T-helper 22 cell (primary cell): ENCODE data around the gene MDK.

Source experiments
- DNase-seq: peaks from one replicate; pipeline ENCODE4 v3.0.0-alpha.2; 2020; ENCODE audit warnings: low read depth

MDK gene

DNA sequence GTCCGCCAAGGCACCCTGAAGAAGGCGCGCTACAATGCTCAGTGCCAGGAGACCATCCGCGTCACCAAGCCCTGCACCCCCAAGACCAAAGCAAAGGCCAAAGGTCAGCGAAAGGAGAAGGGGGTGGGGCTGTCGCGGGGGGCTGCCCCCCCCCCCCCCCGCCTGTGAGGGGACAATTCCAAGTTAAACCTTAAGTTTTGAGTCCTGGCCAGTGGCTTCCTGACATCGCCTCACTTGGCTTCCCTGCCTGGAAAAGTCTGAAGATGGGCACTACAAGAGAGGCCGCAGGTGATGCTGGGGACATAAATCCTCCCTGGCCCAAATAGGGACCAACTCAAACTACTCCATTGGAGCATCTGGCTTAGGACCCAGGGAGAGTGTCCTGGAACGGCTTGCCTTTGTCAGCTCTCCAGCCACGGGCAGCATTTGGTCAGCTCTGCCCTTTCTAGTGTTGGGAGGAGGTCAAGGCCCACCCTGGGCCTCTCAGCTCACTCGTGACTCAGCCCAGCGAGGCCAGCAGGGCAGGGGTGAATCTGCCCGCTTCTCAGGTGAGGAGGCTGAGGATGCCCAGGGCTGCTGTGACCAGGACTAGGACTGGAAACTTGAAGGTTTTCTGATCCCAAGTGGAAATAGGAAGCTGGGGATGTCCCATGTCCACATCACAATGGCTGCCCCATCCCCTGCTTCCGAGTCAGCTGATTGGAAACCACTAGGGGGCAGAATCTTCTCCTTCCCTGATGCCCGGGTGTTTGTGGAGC is 1.4 kb downstream of the MDK start:
- no peak for DNase-seq

DNA sequence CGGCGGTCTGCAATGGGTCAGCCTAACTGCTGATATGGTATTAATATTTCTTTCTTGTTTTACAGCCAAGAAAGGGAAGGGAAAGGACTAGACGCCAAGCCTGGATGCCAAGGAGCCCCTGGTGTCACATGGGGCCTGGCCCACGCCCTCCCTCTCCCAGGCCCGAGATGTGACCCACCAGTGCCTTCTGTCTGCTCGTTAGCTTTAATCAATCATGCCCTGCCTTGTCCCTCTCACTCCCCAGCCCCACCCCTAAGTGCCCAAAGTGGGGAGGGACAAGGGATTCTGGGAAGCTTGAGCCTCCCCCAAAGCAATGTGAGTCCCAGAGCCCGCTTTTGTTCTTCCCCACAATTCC is 1.9 kb downstream of the MDK start:
- DNase-seq = no peak

DNA sequence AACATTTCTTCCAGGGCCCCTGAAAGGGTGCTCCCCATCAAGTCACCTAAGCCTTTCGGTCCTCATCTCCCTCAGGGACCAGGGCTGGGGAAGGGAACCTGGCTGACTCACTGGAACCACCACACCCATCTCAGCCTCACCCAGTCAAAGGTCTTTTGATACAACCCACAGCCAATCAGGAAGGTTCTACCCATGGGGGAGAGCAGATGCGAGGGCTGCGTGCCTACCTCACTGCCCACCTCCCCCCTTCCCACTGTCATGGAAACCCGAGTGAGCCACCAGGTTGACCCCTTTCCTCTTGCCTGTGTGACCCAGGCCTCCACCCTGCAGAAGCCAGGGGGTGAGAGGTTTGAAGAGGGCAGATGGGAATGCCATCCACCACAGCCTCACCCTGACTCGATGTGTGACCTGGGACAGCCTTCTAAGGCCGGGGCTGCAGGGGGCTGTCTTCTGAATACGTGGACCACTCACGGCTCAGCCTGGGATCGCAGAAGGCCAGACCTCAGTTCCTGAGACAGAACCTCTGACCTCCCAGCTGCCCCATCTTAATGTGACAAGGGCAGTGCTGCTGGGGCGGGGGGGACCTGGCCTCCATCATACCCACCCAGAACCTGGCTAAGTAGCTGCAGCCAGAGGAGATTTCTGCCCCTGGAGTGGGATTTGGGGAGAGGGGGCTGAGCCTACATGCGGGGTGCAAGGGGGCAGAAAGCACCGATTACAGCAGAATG is 2.7 kb downstream of the MDK start:
- DNase-seq = no peak

DNA sequence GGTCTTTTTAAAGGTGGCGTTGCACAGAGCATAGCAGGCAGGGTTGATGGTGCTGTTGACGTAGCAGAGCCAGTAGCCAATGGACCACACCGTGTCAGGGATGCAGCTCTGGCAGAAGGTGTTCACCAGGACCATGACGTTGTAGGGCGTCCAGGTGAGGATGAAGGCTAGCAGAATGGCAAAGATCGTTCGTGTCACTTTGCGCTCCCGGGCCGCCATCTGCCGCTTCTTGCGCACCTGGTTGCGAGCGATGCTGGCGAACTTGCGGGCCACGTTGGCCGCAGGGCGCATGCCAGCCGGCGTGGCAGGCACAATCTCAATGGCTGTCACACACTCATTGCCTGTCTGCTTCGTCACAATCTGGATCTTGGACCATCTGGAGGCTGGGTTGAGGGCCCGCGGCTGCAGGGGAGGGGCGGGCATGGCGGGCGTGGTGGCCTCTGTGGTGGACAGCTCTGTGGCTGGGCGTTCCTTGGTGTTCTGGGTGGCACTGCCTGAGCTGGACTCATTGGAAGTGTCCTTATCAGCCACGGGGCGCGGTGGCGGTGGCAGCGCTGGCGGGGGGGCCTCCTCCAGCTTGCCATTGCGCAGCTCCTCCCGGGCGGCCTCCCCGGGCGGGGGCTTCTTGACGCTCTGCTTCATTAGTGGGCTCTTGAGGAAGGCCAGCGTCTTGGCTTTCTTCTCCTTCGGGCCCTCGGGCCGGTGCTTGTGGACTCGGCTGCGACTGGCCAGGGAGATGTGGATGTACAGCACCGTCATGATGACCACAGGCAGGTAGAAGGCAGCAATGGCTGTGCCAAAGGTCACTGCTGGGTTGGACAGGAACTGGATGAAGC is 3.9 kb downstream of the MDK start:
- DNase-seq = no peak

DNA sequence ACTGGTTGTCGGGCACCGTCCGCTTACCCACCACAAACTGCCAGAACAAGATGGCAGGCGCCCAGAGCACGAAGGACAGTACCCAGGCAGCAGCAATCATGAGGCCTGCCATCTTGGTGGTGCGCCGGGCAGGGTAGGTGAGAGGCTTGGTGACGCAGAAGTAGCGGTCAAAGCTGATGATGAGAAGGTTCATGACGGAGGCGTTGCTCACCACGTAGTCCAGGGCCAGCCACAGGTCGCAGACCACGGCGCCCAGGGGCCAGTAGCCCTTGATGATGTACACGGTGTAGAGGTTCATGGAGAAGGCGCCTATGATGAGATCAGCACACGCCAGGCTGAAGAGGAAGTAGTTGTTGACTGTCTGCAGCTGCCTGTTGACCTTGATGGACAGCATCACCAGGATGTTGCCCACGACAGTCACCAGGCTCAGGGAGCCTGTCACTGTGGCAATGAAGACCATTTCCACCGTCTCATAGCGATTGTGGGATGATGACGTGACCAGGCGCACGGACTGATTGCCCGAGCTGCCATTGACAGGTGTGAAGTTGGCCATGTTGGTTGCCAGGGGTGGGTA is 4.6 kb downstream of the MDK start:
- DNase-seq = no peak

DNA sequence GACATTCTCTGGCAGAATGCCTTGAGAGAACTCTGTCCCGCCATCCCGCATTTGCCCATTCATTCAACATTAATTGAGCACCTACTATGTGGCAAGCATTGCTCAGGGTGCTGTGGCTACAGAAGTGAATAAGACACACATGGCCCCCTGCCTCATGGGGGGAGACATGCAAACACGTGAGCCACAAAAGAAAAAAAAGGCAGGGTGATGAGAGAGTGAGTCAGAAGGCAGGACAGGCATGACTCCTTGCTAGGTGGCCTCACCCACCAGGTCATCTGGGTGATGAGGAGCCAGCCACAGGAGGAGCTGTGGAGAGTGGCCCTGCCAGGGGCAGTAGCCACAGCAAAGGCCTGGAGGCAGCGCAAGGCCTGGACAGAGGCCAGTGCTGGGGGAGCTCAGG is 5.2 kb downstream of the MDK start:
- no peak for DNase-seq

DNA sequence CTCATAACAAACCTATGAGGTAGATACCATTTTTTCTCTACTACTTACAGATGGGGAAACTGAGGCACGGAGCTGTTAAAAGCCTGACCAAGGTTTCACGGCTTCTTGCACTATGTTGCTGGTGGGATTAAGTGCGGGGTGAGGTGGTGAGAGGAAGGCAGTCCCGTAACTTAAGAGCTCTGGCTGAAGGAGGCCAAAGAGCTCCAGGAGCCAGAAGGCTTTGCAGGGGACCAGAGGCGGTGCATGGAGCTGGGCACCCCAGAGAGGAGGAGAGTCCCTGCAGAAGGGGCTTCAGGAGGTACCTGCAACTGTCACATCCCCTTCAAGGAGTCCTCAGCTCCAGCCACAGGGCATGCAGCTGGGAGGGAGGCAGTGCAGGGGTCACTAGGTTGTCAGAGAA is 6.0 kb downstream of the MDK start:
- no peak for DNase-seq

DNA sequence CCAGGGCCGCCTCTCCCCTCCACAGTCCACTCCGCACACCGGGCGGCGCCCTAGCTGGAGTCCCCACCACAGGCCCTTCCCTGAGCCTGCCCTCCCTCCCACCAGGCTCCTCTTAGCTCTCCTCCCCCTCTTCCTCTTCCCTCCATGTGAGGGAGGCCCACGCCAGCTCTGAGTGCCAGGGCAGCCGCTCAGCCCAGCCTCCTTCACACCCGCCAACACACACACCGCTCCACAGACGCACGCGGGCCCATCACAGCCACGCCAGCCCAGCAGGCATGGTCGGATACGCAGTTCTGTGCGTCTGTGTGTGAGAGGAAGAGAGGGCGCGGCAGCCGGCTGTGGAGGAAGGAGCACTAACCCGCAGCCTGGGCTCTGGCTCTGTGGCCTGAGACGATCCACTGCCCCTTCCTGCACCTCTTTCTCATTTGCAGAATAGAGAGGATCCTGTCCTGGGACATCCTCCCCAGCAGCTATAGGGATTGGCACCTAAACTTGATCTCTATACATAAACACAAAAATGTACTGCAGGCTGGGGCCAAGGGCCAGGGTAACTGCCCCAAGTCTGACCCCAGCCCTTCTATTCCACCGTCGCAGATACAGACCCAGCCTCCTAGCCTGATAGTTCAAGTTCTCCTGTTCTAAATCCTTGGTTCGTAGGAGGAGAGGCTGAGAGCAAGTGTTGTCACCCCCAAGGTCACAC is 6.6 kb downstream of the MDK start:
- DNase-seq = no peak

DNA sequence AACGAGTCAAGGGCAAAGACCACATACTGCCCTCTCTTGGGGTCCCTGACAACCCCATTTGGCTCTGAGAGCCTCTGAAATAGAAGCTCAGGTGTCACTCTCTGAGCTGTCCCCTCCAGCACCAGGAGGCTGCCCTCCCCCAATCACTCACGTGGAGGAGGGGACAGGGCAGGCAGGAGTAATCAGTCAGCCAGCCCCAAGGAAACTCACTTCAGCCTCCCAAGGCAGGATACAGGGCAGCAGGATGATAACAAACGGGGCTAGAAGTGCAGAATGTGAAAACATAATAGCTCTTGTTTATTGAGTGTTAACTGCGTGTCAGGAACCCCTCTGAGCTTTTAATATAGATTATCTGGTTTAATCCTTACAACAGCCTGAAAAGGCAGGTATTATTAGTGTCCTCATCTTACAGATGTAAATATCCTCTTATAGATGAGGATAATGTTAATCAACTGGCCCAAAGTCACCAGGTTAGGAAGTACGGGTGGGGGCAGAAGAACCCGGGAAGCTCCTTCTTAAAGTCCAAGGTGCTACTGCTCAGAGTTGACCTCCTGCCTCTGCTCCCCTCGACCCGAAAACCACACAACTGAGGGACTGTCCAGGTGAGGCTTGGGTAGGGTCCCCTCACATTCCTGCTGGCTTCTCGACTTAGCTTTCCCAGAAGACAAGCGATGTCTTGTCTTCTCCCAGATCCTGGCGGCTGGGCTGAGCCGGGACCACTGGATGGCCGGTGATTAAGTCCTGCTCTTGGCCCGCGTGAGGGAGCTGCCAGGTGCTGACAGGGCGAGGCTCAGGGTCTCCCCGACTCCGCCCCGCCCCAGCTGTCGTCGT is 7.4 kb downstream of the MDK start:
- DNase-seq = no peak

DNA sequence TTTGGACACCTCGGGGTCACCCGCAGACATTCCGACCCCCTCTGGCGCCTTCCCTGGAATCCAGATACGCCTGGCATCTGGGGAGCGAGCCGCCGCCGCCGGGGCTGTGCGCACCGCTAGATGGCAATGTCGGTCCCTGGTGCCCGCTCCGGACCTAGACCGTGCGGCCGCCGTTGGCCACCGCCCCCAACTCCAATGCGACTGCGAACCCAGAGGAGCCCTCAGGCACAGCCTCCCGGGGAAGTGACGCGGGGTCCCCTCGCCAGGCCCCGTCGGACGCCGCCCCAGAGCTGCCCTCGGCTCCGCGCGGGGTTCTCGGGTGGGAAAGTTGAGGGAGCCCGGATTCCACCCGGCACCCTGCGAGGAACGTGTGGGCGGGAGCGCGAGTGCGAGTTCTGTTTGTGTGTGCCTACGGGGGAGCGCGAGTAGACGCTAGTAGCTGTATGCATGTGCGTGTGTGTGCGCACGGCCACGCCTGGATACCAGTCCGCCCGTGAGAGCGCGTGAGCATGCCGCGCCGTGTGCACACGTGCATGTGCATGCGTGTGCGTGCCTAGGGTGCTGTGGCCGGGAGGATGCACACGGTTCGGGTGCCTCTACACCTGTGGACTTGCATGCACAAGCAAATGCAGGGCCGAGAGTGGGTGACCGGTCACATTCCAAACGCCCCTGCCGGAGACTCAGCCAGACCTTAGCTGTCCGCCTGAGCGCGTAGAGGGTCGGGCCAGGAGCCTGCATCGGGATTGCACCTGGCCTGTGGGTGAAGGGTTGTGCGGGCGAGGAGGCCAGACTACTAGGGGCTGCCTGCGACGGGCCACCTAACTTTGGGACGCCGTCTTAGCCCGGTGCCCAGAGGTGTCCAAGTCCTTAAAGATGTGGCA is 8.2 kb downstream of the MDK start:
- DNase-seq = no peak

DNA sequence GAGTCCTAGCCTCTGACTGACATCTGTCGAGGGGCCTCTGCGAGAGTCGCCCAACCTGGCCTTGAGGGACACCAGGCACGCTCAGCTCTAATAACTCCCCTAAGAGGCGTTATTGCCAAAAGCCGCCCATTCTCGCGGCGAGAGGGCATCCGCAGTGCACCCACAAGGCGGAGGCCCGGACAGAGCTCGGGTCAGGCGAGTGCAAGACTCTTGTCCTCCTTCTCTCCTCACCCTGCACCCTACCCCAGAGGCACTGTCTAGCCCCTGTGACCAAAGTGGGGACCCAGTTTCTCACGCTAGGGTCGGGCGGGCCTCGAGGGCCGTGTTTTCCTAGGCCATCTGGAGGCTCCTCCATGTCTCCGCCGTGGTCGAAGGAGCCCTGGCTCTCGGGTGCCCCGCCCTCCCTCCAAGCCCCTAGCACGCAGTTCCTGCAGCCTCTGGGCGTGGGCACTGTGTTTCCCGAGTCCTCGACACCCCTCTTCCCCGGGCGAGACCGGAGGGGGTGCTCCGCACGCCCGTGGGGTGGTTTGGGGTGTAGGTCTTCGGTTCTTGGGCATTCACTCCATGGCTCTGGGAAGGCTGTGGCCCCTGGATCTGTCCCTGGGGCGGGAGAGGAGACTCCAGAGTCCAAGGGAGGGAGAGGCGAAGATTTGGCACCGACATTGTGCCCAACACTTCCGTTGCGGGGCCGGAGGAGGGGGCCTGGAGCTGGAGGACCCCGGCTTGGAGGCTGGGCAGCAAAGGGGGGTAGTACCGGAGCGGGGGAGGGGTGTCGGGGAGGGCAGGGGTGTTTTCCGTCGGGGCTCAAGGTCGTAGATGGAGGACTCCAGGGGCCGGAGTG is 9.1 kb downstream of the MDK start:
- DNase-seq = no peak

DNA sequence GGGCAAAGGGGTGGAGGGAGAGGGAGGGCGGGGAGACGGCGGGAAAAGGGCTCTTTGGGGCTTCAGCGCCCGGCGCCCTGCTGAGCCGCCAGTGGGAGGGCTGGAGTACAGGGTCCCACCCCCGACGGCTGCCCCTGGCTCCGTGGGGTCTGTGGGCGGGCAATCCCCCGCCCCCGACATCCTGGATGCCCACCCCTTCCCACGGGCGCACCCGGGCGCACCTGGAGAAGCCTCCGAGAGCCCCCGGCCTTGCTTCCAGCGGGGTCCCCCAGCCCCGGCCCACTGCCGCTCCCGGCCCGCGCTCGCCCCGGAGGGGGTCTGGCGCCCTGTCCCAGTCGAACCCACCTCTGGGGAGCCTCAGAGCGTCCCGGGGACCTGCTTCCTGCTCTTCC is 9.7 kb downstream of the MDK start:
- DNase-seq = no peak

DNA sequence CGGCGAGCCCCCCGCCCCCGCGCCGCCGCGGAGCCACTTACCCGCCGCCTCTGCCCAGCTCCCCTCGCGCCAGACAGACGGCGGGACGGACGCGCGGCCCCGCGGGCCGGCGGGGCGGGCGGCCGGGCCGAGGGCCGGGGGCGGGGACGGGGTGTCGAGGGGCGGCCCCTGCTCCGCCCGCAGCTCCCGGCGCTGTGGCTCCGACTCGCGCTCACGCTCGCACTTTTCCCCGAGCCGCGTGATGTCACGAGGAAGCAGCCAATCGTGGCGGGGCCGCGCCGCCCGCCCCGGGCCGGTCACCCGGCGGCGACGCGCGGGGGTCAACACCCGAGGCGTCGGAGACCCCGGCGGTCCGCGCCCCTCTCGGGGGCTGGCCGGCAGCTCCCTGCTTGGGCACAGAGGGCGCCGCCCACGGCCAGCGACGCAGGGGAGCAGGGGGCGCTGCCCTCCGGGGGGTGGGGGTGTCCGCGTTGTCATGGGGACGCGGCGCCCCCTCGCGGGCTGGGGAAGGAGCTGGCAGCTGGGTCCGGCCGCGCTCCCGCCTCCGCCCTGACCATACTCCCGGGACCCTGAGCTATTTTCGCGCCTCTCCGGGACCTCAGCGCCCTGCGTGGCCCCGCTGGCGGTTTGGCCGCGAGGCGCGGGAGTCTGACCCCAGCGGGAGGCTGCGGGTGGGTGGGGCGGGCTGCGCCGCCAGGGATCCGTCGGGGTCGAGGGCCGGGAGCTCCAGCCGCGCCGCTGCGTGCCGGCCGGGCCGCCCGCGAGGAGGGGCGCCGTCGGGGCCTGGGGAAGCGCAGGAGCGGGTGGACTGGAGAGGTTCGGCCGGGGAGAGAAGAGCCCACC is 10.3 kb downstream of the MDK start, which contains the start of gene CHRM4:
CHRM4 (minus strand) TSS at position 199 of the 843 bp plus-strand sequence. CDS start 5,219 bp downstream, outside the sequence.
- DNase-seq = no peak

DNA sequence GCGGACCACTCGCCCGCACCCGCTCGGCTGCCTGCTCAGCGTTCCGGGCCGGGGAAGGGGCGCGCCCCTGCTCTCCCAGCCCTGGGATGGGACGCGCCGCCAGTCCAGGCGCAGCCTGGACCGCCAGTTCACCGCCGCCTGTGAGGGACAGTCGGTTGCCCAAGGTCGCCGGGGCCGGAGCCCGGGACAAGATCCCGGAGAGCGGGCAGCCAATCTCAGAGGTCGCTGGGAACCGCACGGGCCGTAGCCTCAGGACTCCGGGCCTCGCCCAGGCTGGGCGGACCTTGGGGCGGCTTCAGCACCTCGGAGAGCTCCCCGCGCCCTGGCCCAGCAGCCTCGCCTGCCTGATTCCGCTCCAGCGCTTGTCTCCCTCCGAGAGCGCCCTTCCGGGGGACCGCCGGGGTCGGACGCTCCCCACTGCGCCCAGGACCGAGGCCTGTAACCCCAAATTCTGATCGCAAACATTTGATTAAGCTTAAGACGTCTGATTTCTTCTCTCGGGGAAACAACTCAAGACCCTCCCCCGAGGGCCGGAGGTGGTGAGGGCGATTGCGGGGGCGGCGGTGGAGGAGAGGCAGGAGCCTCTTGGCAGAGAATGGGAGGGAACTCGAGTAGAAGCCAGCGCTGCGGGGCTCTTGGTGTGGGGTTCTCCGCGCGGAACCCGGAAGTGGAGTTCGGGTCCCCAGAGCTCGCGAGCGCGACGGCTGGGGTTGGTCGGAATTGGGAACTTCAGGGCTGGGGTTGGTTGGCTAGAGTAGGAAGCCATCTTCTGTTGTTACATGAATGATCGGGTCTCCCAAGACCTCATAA is 11.2 kb downstream of the MDK start:
- peak; percentile 45 for DNase-seq

DNA sequence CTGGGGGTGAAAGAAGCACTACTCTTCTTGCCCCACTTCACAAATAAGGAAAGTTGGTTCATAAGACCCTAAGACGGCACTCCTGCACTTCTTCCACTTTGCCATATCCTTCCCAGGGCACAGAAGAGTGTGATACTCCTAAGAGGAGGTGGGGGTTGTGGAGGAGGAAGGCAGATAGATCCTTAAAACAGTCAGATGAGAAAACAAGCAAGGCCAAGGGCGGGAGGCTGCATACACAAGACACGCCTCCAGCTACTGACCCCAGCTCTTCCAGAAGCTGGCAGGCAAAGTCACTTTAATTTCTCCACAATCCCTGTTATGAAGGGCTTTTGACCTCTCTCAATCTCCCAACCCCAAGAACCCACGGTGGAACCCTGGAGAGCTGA is 11.8 kb downstream of the MDK start:
- no peak for DNase-seq

DNA sequence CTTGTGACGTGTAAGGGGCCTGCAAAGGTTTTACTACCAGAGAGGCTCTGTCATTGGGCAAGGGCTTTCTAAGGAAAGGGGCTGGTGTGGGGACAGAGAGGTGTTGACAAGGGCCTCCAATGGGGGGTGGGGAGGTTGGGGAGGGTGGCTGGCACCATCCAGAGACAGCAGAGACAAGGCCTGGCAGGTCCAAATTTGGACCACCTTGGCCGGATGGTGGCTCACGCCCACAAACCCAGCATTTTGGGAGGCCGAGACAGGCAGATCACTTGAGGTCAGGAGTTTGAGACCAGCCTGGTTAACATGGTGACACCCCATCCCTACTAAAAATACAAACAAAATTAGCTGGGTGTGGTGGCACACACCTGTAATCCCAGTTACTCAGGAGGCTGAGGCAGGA is 12.3 kb downstream of the MDK start:
- DNase-seq = no peak

DNA sequence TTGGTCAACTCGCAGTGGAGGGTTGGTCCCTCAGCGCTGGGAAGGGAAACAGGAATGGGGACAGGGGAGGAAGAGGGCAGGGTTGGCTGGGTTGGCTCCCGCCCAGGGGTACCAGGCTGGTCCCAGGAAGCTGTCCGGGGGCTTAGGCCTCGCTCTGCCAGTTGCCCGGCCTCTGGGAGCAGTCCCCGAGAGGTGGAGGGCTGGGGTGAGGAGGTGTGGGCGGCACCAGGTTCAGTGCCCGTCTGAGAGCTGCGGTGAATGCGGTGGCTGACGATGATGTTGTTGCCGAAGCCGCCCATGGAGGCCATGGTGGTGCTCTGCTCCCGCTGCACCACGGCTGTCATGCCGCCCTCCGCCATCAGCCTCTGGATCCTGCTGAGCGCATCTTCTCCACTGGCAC is 16.1 kb downstream of the MDK start:
- DNase-seq = no peak
